HCT116 (cell line): Measurements from ENCODE around the gene CDH3.

ENCODE experiments used
- CTCF ChIP-seq, 3 experiments: fragments of 200-600 bp in 1 of 3; sonication (generic) in 1 of 3; IDR thresholded peaks in 2 of 3; conservative IDR thresholded peaks in 1 of 3; 2 replicates each; pipeline ENCODE4 v1.5.1; 2012 to 2017; ENCODE audit warnings: low read depth in 2 of 3, low read length in 2 of 3, antibody characterized with exemption in 1 of 3, borderline replicate concordance in 1 of 3, control low read depth in 1 of 3, mild to moderate bottlenecking in 1 of 3, mixed read lengths in 1 of 3, mixed run types in 1 of 3, moderate library complexity in 1 of 3; ENCODE audit not compliant: insufficient read depth in 1 of 3
- EZH2 ChIP-seq: fragments of 200-600 bp; sonication (generic); IDR thresholded peaks from 2 replicates; pipeline ENCODE4 v1.6.1; 2017; ENCODE audit warnings: antibody characterized with exemption, mixed run types
- SP1 ChIP-seq: IDR thresholded peaks from 2 replicates; pipeline ENCODE4 v1.6.1; 2012; ENCODE audit warnings: low read depth

- TF ChIP-seq SP1: no peak
- TF ChIP-seq EZH2: no peak
- TF ChIP-seq CTCF (IDR thresholded peaks at IDR 0.05 in 2 of 3, conservative IDR thresholded peaks at IDR 0.05 in 1 of 3; ENCODE audit: borderline replicate concordance in 1 of 3, insufficient read depth in 1 of 3, low read depth in 2 of 3, low read length in 2 of 3): peak in 2 of 3 experiments; percentile 15 to 54; a peak in 3 of 6 replicates
Measured at GRCh38 chr16:68737730-68738629, 92.9 kb downstream of the CDH3 start.
